HG02571 (cell line): Measurements from ENCODE around the gene CNTNAP2.
"Not testable (repeated sequence)": the region's sequence is repeated elsewhere in the genome, so short reads cannot be mapped to it uniquely, and the experiment has no call there.

Source experiments
- ATAC-seq: cut with Tn5 transposase; IDR thresholded peaks from one replicate; pipeline ENCODE4 v1.9.1; 2021; ENCODE audit warnings: mild to moderate bottlenecking, moderate library complexity; ENCODE audit not compliant: unreplicated experiment

Gene CNTNAP2

DNA sequence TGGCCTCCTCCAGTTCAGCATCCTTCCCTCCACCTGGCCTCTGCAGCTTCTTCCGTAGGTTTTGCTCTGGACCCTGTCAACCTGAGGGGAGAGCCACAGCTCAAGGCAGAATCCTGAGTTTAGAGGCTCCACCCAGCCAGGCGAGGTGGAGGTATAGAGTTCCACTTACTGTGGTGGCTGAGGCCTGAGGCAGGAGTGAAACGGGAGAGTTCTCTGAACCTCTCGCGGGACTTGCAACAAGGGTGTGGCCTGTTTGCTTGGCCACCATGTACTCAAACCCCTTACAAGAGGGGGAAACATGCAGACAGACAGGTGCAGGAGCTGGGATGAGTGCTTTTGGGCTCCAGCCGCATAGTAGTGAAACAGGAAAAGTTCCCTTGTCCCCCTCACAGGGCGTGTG is 2320.0 kb downstream of the CNTNAP2 start:
- ATAC-seq, result peak; percentile 49

DNA sequence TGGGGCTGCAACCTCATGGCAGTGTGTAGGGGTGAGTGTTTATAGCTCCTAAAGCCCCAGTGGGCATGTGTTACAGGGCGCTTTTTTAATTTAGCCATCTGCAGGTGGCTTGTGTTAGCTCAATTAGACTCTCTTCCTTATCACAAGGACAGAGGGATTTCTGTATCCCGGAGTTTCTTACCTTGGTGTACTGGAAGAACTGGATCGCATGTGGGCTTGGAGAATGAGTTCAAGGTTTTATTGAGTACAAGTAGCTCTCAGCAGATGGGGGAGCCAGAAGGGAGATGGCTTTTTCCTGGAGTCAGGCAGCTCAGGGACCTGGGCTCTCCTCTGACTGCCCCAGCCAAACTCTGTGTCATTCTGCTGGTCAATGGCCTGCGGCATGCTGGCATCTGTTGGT is 2320.4 kb downstream of the CNTNAP2 start:
- peak; percentile 5 for ATAC-seq

DNA sequence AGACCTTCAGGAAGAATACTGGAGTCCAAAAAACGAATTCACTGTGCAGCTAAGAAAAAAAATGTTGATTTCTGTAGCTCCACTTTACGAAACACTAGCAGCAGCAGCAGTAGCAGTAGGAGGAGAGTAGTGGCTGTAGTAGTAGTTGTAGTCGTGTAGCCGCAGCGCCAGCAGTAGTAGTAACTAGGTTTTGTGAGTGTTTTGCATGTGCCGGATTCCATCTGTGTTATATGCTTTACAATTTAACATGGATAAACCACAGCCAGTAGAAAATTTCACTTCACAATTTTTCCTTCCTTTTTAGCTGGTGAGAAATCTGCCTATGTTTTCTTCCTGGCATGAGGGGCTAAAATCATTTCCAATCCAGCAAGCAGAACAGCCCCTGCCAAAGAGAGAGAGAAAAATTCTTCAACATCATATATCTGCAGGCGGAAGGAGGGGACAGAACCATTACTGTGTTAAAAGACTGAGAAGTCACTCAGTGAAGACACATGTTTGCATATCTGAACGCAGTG is 2325.6 kb downstream of the CNTNAP2 start:
- no peak for ATAC-seq

DNA sequence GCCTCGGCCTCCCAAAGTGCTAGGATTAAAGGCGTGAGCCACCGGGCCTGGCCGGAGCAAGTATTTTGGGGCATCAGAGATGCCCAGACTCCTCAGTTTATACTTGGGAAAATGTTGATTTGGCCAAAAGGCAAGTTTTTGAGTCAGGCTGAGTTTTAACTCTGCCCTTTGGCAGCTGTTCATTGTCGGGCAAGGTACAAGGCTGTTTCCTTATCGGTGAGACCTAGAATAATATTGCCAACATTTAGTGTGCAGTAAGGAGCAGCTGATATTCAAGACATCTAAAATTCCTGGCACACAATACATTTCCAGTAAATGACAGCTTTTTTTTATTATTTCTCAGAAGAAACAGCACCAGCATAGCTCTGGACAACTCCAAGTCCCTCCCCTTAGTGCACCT is 2326.3 kb downstream of the CNTNAP2 start:
- ATAC-seq, result no peak

DNA sequence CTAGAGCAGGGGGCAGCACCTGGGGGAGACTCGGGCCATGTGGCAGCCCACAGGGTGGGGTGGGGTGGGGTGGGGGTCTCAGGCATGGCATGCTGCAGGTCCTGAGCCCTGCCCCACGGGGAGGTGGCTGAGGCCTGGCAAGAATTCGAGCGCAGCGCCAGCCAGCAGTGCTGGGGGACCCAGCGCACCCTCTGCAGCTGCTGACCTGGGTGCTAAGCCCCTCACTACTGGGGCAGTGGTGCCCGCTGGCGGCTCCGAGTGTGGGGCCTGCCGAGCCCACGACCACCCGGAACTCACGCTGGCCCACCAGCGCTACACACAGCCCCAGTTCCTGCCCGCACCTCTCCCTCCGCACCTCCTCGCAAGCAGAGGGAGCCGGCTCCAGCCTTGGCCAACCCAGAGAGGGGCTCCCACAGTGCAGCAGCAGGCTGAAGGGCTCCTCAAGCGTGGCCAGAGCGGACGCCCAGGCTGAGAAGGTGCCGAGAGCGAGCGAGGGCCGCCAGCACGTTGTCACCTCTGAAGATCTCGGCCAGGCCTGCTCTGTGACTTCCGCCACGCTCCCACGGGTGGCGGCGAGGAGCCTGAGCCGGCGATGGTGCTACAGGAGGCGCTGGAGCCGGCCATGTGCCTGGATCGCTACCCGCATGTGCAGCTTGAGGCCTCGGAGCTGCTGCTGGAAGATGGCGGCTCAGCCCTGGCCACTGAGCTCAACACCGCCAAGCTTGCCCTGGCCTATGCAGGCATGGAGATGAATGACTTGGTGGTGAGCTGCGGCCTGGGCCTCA is 2328.9 kb downstream of the CNTNAP2 start:
- ATAC-seq, result no peak

DNA sequence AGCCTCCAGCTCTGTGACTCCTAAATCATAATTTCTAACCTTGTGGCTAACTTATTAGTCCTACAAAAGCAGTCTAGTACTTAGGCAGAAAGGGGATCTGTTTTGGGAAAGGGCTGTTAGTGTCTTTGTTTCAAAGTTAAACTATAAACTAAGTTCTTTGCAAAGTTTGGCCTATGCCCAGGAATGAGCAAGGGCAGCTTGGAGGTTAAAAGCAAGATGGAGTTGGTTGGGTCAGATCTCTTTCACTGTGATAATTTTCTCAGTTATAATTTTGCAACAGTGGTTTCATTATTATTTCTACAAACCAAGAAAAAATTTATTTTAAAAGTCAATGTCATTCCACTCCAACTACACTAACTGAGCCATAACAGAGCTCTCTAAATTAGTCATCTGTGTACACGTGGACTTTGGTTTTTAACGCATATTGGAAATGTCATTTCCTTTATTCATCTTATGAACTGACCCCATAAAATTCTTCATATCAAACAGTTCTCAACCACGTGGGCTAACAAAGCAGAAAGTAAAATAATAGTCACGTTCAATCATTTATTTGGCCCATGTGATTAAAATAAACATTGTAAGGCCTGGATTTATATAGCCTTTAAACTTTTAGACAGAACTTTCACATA is 2330.7 kb downstream of the CNTNAP2 start:
- ATAC-seq, result peak; percentile 89

DNA sequence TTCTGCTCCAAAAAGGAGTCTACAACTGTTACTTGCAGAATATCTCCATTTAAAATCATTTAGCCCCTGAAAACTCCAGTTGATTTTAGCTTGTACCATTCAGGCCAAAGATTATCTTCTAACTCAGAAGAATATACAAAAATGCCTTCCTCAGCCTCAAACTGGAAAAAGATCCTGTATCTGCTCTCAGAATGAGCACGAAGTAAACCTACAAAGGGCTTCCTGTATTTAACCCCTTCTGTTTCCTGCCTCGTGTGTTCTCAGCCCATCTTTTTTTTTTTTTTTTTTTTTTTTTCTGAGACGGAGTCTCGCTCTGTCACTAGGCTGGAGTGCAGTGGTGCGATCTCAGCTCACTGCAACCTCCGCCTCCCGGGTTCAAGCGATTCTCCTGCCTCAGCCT is 2334.9 kb downstream of the CNTNAP2 start:
- not testable (repeated sequence) for ATAC-seq

DNA sequence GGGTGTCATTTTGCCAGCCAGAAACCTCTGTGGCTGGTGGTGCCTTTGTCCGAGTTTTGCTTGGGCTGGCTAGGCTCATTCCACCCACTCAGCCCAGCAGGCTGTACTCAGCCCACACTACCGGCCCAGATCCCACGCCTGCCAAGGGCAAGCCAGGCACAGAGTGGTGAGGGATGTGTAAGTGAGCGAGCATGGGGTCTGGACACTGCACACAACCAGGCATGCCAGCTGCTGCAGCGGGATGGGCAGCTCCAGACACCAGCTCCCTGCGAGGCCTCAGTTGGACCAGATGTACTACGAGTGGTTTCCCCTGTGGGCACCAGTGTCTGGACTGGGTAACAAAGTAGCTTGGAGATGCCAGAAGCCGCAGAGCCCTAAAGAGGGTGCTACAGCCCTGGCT is 2339.8 kb downstream of the CNTNAP2 start:
- no peak for ATAC-seq

DNA sequence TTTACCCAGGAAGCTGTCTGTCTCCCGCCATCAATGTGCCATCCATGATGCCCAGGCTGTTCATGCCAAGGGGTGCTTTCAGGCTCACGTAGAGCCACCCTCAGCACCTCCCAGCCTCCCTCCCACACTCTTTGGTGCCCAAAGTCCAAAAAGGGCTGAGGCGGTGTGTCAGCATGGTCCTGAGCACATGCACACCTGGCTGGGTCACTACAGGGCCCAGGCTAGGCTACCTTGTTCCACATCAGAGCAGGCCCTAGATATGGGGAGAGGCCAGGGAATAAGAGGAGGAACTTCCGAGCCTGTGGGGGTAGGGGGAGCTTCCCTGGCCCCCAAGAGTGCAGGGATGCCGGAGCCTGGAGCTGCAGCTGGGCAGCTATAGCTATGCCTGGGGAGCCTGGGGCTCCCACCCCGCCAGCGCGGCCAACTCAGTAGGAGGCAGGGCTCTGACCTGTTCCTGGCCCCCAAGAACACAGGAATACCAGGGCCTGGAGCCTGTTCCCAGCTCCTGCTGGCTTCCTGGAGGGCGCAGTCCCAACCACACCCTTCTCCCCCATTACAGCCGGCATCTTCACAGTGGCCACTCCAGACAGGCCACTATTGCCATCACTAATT is 2340.8 kb downstream of the CNTNAP2 start:
- no peak for ATAC-seq

DNA sequence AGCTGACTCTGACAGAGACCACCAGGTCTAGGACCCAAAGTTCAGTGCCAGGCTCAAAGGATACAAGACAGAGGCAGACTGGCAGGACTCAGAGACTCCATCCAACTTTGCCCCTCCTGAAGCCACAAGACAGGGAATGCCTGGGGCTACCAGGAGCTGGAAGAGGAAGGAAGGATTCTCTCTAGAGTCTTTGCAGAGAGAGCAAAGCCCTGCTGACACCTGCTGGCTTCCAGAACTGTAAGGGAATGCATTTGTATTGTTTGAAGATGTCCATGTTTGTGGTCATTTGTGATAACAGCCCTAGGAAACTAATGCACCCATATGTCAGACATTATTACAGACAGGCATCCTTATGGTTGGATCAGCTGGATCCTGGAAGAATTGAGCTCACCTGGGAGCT is 2341.7 kb downstream of the CNTNAP2 start:
- ATAC-seq, result no peak

DNA sequence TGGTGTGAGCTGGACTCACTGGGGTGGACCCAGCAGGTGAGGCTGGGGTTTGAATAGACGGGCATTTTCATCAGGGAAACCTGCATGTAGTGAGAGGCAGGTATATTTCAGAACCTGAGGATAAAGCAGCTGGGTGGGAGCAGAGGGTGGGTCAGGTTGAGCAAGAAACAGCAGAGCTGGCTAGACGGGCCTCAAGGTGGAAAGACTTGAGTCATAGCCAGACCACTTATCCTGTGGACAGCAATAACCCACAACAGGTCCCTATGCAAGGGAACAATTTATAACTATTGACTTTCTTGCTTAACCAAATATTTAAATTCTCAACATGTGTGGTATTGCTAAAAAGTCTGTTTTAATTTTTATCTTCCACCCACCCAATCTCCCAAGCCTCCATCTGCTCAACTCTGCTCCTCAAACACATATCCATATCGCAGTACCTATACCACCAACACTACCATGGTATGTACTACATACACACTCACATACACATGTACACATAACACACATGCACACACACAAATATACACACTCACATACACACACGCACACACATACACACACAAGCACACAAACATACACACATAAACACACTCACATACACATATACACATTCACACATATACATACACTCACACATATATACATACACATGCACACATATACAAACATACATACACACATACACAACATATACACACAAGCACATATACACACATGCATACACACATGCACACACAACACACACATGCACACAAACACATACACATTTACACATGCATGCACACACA is 2345.0 kb downstream of the CNTNAP2 start:
- ATAC-seq, result no peak

DNA sequence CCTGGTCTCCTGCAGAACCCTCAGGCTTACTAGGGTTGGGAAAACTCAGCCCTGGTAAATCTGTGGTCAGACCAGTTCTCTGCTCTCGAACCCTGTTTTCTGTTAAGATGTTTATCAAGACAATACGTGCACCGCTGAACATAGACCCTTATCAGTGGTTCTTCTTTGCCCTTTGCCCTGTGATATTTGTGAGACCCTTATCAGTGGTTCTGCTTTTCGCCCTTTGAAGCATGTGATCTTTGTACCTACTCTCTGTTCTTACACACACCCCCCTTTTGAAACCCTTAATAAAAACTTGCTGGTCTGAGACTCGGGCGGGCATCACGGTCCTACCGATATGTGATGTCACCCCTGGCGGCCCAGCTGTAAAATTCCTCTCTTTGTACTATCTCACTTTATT is 2346.2 kb downstream of the CNTNAP2 start:
- not testable (repeated sequence) for ATAC-seq

DNA sequence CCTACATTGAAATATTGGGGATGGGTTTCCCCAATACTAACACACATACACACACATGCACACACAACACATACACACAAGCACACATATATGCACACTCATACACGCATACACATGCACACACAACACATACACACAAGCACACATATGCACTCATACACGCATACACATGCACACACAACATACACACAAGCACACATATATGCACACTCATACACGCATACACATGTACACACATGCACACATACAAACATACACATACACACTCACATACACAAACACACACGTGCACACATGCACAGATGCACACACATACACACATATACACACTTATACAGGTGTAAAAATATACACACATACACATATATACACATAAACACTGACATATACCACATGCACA is 2346.6 kb downstream of the CNTNAP2 start:
- no peak for ATAC-seq

DNA sequence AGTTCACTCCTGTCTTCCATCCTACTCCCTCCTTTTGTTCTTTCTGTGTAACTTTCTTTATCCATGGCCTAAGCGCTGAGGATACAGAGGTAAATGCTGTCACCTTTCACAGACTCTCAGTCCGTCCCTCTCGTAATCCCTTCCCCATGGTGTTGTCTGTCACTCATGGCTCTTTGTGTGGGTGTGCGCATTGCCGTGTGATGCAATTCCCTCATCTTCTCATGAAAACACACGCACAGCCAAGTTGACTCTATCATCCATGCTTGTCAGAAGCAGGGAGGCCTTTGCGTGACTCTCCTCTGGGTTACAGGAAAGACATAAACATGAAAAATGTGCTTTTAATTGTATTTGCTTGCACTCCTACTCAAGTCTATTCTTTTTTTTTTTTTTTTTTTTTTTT is 2348.3 kb downstream of the CNTNAP2 start:
- no peak for ATAC-seq

DNA sequence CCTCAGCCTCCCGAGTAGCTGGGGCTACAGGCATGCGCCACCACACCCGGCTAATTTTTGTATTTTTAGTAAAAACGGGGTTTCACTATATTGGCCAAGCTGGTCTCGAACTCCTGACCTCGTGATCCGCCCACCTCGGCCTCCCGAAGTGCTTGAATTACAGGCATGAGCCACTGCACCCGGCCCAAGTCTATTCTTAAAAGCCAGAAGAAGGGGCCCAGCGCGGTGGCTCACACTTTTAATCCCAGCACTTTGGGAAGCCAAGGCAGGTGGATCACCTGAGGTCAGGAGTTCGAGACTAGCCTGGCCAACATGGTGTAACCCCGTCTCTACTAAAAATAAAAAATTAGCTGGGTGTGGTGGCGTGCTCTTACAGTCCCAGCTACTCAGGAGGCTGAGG is 2348.8 kb downstream of the CNTNAP2 start:
- ATAC-seq, result not testable (repeated sequence)

DNA sequence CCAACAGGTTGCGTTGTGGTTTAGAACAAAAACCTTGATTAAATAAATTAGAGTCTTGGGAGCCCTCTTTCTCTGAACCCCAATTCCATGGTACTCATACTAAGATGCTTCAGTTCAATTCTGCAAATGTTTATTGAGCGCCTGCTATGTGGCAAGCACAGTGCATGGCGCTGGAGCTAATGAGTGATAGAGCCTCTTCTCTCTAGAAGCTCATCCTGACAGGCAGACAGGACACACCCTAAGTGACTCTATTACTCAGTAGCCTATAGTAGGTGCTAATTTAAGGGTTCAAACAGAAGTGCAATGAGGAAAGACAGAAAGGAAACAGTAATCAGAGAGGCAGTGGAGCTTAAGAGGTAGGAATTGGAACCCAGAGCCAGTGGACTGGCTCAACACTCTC is 2349.5 kb downstream of the CNTNAP2 start:
- no peak for ATAC-seq

DNA sequence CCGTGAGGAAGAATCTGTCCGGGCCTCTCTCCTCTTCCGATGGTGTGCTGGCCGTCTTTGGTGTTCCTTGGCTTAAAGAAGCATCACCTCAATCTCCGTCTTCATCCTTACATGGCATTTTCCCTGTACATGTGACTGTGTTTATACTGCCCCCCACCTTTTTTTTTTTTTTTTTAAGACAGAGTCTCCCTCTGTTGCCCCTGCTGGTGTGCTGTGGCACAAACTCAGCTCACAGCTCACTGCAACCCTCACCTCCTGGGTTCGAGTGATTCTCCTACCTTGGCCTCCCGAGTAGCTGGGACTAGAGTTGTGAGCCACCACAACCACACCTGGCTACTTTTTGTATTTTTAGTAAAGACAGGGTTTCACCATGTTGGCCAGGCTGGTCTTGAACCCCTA is 2352.1 kb downstream of the CNTNAP2 start:
- no peak for ATAC-seq
